Measurements from ENCODE around the gene HAPSTR1. TPM values are rescaled to one million over a fixed set of nuclear protein-coding genes. Genes with fewer than 3 reads are reported as not detected.

HAPSTR1 gene
- total and polyA plus RNA-seq, 4 donors, result 14.0 to 67.5 (median 42.3) TPM

GRCh38 chr16:9105189-9105588, 13.7 kb downstream of the HAPSTR1 start:
- no peak for ATAC-seq (ENCODE audit: low FRiP score)
- Histone ChIP-seq H3K27ac (ENCODE audit: low read depth in 1 of 2, low read length in 2 of 2) (no peak overlapping the region), H3K36me3 (ENCODE audit: control insufficient read depth in 1 of 2, insufficient read depth in 2 of 2, low read length in 1 of 2) (peaks cover 3 to 4% of the 10 kb centered on the region in 2 donors), H3K4me1 (ENCODE audit: control insufficient read depth in 1 of 2, insufficient read depth in 2 of 2, low read length in 2 of 2) (peaks cover 3 to 20% of the 10 kb centered on the region in 2 donors), H3K4me3 (ENCODE audit: low read length in 2 of 2) (no peak overlapping the region), H3K9me3 (ENCODE audit: control insufficient read depth, low read length) (no peaks in the 10 kb centered on the region), H3K27me3 (ENCODE audit: control insufficient read depth in 1 of 2, insufficient read depth in 2 of 2, low read length in 1 of 2) (no peaks in the 10 kb centered on the region)
- intact Hi-C loops (cut with DNase I), result no loop called here
- DNase-seq, result no peak

GRCh38 chr16:9107025-9107970, 15.9 kb downstream of the HAPSTR1 start:
- no peak overlapping the region for H3K27ac ChIP-seq (ENCODE audit: low read depth in 1 of 2, low read length in 2 of 2)

DNA sequence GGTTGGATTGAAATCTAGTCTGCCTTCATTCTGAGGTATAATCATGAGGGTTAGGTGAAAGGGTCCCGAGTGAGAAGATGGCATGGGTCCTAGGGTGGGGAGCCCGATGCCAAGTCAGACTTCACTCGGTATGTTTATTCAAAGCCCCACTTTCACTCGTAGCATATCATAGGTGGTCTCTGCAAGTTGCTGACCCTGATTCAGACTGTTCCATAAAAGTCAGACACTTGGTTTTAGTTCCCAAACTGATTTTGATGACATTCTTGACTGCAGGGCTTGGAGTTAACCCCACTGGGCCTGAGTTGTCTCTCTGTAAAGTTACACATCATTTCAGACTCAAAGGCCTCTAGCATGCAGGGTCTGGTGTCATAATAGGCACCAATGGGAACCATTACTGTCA, 17.8 kb downstream of the HAPSTR1 start:
- DNase-seq, result no peak
- intact Hi-C loops (cut with DNase I), result no loop called here
- Histone ChIP-seq H3K36me3 (ENCODE audit: control insufficient read depth in 1 of 2, insufficient read depth in 2 of 2, low read length in 1 of 2) (peaks cover 0 to 3% of the 10 kb centered on the region in 2 donors), H3K4me3 (ENCODE audit: low read length in 2 of 2) (peak overlapping the region in 1 of 2 donors; percentile 31), H3K27ac (ENCODE audit: low read depth in 1 of 2, low read length in 2 of 2) (no peak overlapping the region), H3K9me3 (ENCODE audit: control insufficient read depth, low read length) (no peaks in the 10 kb centered on the region), H3K27me3 (ENCODE audit: control insufficient read depth in 1 of 2, insufficient read depth in 2 of 2, low read length in 1 of 2) (no peaks in the 10 kb centered on the region), H3K4me1 (ENCODE audit: control insufficient read depth in 1 of 2, insufficient read depth in 2 of 2, low read length in 2 of 2) (peaks cover 3 to 22% of the 10 kb centered on the region in 2 donors)
- no peak for ATAC-seq (ENCODE audit: low FRiP score)
- 35 to 37% methylated on average over 4 of the region's 4 CpGs for WGBS, 2 donors

More at GRCh38 chr16:9107025-9107970, 15.9 kb downstream of the HAPSTR1 start:
- intact Hi-C loops (cut with DNase I), result no loop called here
- DNase-seq, result no peak
- WGBS, 2 donors, result 64 to 66% methylated on average over 9 of the region's 9 CpGs
- Histone ChIP-seq H3K4me3 (ENCODE audit: low read length in 2 of 2) (no peak overlapping the region), H3K36me3 (ENCODE audit: control insufficient read depth in 1 of 2, insufficient read depth in 2 of 2, low read length in 1 of 2) (peaks cover 3 to 4% of the 10 kb centered on the region in 2 donors), H3K4me1 (ENCODE audit: control insufficient read depth in 1 of 2, insufficient read depth in 2 of 2, low read length in 2 of 2) (peaks cover 3 to 17% of the 10 kb centered on the region in 2 donors), H3K9me3 (ENCODE audit: control insufficient read depth, low read length) (no peaks in the 10 kb centered on the region), H3K27me3 (ENCODE audit: control insufficient read depth in 1 of 2, insufficient read depth in 2 of 2, low read length in 1 of 2) (no peaks in the 10 kb centered on the region)
- ATAC-seq (ENCODE audit: low FRiP score), result no peak

DNA sequence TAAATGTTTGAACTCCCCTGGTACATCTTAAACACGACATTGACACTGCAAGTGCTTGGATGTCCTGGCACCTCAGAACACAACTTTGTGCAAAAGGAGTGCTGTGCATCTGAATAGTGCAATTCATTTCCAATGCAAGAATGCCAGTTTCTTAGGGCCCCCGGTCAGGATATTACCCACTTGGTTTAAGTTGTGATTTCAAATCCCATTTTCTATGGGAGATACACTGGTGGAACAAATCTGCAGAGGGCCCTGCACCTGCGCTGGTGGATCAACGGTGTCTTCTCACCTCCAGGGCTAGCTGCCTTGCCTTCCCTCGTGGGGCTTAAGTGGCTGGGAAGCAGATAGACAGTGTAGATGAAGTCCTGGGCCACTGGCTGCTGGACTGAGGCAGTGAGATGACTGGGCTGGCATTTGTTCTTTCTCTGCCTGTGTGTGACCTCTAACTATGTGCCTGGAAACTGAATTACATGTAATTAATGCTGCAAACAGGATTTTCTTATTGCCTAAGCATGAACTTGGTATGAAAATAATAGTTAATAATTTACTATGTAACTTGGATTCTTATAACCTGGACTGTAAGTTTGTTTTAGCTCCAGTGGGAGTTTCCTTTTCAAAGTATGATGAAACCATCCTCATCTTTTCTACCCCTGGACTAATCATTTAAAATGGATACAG, 20.9 kb downstream of the HAPSTR1 start:
- Histone ChIP-seq H3K4me1 (ENCODE audit: control insufficient read depth in 1 of 2, insufficient read depth in 2 of 2, low read length in 2 of 2) (peaks cover 3 to 22% of the 10 kb centered on the region in 2 donors), H3K9me3 (ENCODE audit: control insufficient read depth, low read length) (no peaks in the 10 kb centered on the region), H3K27me3 (ENCODE audit: control insufficient read depth in 1 of 2, insufficient read depth in 2 of 2, low read length in 1 of 2) (no peaks in the 10 kb centered on the region), H3K27ac (ENCODE audit: low read depth in 1 of 2, low read length in 2 of 2) (no peak overlapping the region), H3K4me3 (ENCODE audit: low read length in 2 of 2) (no peak overlapping the region), H3K36me3 (ENCODE audit: control insufficient read depth in 1 of 2, insufficient read depth in 2 of 2, low read length in 1 of 2) (peaks cover 1 to 3% of the 10 kb centered on the region in 2 donors)
- DNase-seq, result no peak
- WGBS, 2 donors, result 37 to 38% methylated on average over 5 of the region's 5 CpGs
- no peak for ATAC-seq (ENCODE audit: low FRiP score)
- intact Hi-C loops (cut with DNase I), result no loop called here

GRCh38 chr16:9112844-9113186, 21.4 kb downstream of the HAPSTR1 start:
- Histone ChIP-seq H3K4me3 (ENCODE audit: low read length in 2 of 2) (no peak overlapping the region), H3K27me3 (ENCODE audit: control insufficient read depth in 1 of 2, insufficient read depth in 2 of 2, low read length in 1 of 2) (no peaks in the 10 kb centered on the region), H3K4me1 (ENCODE audit: control insufficient read depth in 1 of 2, insufficient read depth in 2 of 2, low read length in 2 of 2) (peaks cover 3 to 22% of the 10 kb centered on the region in 2 donors), H3K36me3 (ENCODE audit: control insufficient read depth in 1 of 2, insufficient read depth in 2 of 2, low read length in 1 of 2) (peaks cover 1 to 3% of the 10 kb centered on the region in 2 donors), H3K9me3 (ENCODE audit: control insufficient read depth, low read length) (no peaks in the 10 kb centered on the region), H3K27ac (ENCODE audit: low read depth in 1 of 2, low read length in 2 of 2) (no peak overlapping the region)
- 2 to 3% methylated on average over 1 of the region's 1 CpG for WGBS, 2 donors
- DNase-seq, result no peak
- ATAC-seq (ENCODE audit: low FRiP score), result no peak
- intact Hi-C loops (cut with DNase I), result no loop called here

DNA sequence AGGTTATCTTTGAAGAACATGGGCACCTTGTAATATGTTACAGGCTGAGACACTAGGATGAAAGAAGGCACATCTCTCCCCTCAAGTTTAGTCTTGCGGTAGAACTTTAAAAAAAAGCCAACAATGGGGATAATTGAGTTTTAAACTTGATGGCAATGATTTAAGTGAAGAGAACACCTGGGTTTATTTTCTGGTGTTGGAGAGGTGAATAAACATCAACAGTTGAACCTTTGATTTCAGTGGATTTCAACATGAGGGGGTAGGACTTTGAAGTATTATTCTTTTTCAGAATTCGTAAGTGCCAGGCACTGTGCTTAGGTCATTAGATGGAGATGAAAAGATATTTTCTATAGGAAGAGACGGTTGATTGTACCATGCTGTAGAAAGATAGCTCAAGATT, 22.3 kb downstream of the HAPSTR1 start:
- no peak for ATAC-seq (ENCODE audit: low FRiP score)
- Histone ChIP-seq H3K27ac (ENCODE audit: low read depth in 1 of 2, low read length in 2 of 2) (no peak overlapping the region), H3K9me3 (ENCODE audit: control insufficient read depth, low read length) (no peaks in the 10 kb centered on the region), H3K36me3 (ENCODE audit: control insufficient read depth in 1 of 2, insufficient read depth in 2 of 2, low read length in 1 of 2) (peaks cover 0 to 1% of the 10 kb centered on the region in 2 donors), H3K4me3 (ENCODE audit: low read length in 2 of 2) (no peak overlapping the region), H3K27me3 (ENCODE audit: control insufficient read depth in 1 of 2, insufficient read depth in 2 of 2, low read length in 1 of 2) (no peaks in the 10 kb centered on the region), H3K4me1 (ENCODE audit: control insufficient read depth in 1 of 2, insufficient read depth in 2 of 2, low read length in 2 of 2) (peaks cover 3 to 21% of the 10 kb centered on the region in 2 donors)
- WGBS, 2 donors, result 93 to 97% methylated on average over 3 of the region's 3 CpGs
- no peak for DNase-seq
- intact Hi-C loops (cut with DNase I), result no loop called here

- Histone ChIP-seq H3K36me3 (ENCODE audit: control insufficient read depth in 1 of 2, insufficient read depth in 2 of 2, low read length in 1 of 2) (peaks cover 0 to 1% of the 10 kb centered on the region in 2 donors), H3K4me1 (ENCODE audit: control insufficient read depth in 1 of 2, insufficient read depth in 2 of 2, low read length in 2 of 2) (peaks cover 3 to 19% of the 10 kb centered on the region in 2 donors), H3K9me3 (ENCODE audit: control insufficient read depth, low read length) (no peaks in the 10 kb centered on the region), H3K4me3 (ENCODE audit: low read length in 2 of 2) (no peak overlapping the region), H3K27ac (ENCODE audit: low read depth in 1 of 2, low read length in 2 of 2) (no peak overlapping the region), H3K27me3 (ENCODE audit: control insufficient read depth in 1 of 2, insufficient read depth in 2 of 2, low read length in 1 of 2) (no peaks in the 10 kb centered on the region)
- intact Hi-C loops (cut with DNase I), result no loop called here
- 79 to 91% methylated on average over 5 of the region's 5 CpGs for WGBS, 2 donors
- DNase-seq (no peak), ATAC-seq (ENCODE audit: low FRiP score) (no peak)
Measured at GRCh38 chr16:9114112-9114511, 22.7 kb downstream of the HAPSTR1 start.

- Histone ChIP-seq H3K36me3 (ENCODE audit: control insufficient read depth in 1 of 2, insufficient read depth in 2 of 2, low read length in 1 of 2) (peaks cover 0 to 1% of the 10 kb centered on the region in 2 donors), H3K4me1 (ENCODE audit: control insufficient read depth in 1 of 2, insufficient read depth in 2 of 2, low read length in 2 of 2) (peaks cover 3 to 12% of the 10 kb centered on the region in 2 donors), H3K27ac (ENCODE audit: low read depth in 1 of 2, low read length in 2 of 2) (no peak overlapping the region), H3K9me3 (ENCODE audit: control insufficient read depth, low read length) (no peaks in the 10 kb centered on the region), H3K27me3 (ENCODE audit: control insufficient read depth in 1 of 2, insufficient read depth in 2 of 2, low read length in 1 of 2) (no peaks in the 10 kb centered on the region), H3K4me3 (ENCODE audit: low read length in 2 of 2) (no peak overlapping the region)
- WGBS, 2 donors, result 89 to 94% methylated on average over 3 of the region's 3 CpGs
- ATAC-seq (ENCODE audit: low FRiP score) (no peak), DNase-seq (no peak)
- intact Hi-C loops (cut with DNase I), result no loop called here
Measured at GRCh38 chr16:9114842-9115241, 23.4 kb downstream of the HAPSTR1 start.
